Activated CD8-positive, alpha-beta memory T cell treated with anti-CD3 and anti-CD28 coated beads, Interleukin-2, amount 50 U/mL, for 48 hours (primary cell): ENCODE results near the gene SLC35D2.

ENCODE experiments used
- DNase-seq: peaks from one replicate; pipeline ENCODE4 v3.0.0-alpha.2; 2020

The SLC35D2 gene

DNA sequence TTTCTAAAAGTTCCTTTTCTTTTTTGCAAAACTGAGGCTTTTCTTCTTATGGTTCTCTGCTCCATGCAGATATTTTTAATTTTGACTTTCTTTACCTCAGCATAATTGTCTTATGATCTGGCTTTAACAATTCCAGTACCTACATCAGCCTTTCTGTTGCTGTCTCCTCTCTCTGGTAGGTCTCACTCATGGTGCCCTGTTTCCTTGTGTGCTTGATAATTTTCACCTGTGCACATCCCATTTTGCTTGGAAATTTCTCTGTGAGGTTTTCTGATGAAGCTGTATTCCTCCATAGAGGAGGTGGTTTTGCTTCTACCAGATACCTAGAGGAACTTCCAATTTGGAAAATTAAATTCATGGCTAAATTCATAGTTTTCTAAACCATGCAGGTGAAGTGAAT, 79.3 kb downstream of the SLC35D2 start:
- DNase-seq = no peak

DNA sequence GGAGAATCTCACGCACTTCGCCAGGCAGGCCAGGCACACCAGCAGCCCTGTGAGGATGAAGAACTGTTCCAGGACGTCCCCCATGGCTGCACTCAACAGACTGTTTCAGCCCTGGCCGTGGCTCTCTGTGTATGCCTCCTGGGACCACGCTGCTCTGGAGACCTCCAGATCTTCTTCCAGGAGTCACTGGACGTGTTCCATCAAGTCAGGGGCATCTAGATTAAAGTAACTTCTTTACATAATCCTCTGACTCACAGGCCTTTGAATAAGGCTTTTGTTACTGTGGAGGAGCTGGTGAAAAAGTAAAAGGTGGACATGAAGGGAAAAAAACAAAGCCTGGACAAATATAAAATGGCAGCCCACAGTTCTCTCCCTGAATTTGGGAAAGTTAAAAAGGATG, 81.5 kb downstream of the SLC35D2 start, which contains the start of gene HSD17B3:
Gene HSD17B3, minus strand, starts transcription at position 156 of the 400 bp plus-strand sequence. Its CDS starts 72 bp downstream, at position 84.
- DNase-seq = no peak

DNA sequence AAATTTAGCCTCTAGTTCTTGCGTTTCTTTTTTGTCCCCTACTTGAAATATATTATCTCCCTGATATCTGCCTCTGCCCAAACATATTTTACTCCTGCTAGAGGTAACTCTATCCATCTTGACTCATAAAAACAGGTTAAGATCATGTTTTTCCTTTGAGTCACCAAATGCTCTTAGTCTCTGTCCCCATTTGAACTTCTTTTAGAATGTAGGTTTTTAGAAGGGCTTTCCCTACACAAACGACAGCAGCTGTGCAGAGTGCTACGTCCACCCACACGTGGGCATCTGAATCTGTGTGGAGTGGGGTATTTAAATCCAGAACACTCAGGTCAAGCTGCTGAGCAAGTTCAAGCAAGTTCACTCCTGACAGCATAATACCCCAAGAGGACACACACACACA, 83.7 kb downstream of the SLC35D2 start:
- no peak for DNase-seq

DNA sequence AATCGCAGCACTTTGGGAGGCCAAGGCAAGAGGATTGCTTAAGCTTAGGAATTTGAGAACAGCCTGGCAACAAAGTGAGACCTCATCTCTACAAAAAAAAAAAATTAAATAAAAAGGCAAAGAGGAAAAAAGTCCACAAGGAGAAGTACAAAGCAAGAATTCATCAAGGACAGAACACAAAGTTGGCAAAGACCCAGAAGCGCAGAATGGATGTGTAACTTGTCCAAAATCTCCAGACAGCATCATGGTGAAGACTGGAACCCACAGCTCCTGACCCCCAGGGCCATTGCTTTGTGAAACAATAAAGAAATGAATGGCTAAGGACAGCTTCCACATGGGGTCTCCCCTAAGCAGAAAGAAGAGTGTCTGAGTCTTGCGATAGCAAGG, 89.4 kb downstream of the SLC35D2 start:
- DNase-seq = no peak

GRCh38 chr9:96293498-96294158, 89.9 kb downstream of the SLC35D2 start:
- DNase-seq = no peak

DNA sequence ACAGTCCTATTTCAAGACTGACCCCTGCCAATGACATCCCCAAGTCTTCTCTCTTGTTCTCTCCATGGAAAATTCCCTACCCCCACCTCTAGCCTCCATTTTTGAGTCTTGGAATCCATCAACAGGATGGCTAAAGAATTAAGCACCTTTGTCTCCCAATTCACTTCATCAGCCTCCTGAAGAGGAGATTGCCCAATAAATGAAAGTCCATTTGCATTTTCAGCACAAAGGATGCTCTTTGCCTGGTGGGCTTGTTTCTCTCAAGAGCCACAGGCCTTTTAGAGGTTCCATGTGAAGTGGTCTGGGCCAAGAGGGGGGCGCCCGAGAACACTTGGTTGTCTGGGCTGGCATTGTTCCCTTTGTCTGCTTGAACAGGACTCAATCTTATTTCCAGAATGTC, 94.1 kb downstream of the SLC35D2 start:
- no peak for DNase-seq

DNA sequence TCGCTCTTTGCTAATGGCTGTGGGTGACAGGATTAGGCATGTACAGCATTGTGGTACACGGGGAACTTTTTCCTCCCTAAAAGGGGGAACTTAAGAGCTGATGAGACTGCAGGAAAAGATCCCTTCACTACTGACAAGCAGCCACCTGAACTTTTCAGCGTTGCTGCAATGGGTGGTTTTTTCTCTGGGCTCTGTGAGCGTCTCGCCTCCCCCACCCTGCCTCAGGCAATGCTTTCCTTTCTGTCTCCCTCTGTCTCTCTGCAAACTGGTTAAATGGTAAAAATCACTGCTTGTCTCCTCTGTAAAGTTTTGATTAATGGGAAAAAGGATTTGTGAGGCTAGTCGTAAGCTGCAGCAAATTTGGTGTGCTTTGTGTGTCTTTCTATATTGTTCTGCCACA, 101.9 kb downstream of the SLC35D2 start:
- no peak for DNase-seq

- no peak for DNase-seq
Observed at GRCh38 chr9:96279932-96280331, 103.6 kb downstream of the SLC35D2 start.

GRCh38 chr9:96274939-96275338, 108.6 kb downstream of the SLC35D2 start:
- DNase-seq = no peak
